Ascending aorta (tissue), 2 donors: ENCODE results near the gene ADPRM. TPM values are rescaled to one million over a fixed set of nuclear protein-coding genes. Genes with fewer than 3 reads are reported as not detected.
"Not testable (repeated sequence)": the region's sequence is repeated elsewhere in the genome, so short reads cannot be mapped to it uniquely, and the experiment has no call there.

ENCODE experiments used
- DNase-seq, 2 donors: peaks; one replicate each; pipeline ENCODE4 v3.0.0-alpha.2; 2019; ENCODE audit warnings: low spot score in 2 of 2
- H3K27ac ChIP-seq, 2 donors: fragments of 200-600 bp; sonication (generic); one replicate each; pipeline ENCODE4 v1.5.1; 2016 to 2017; ENCODE audit warnings: mild to moderate bottlenecking in 1 of 2
- H3K27me3 ChIP-seq: fragments of 200-600 bp; sonication (generic); one replicate; pipeline ENCODE4 v1.5.1; 2017
- H3K36me3 ChIP-seq, 2 donors: fragments of 200-600 bp; sonication (generic); one replicate each; pipeline ENCODE4 v1.5.1; 2016
- H3K4me1 ChIP-seq, 2 donors: fragments of 200-600 bp; sonication (generic); one replicate each; pipeline ENCODE4 v1.5.1; 2016 to 2017; ENCODE audit warnings: mild to moderate bottlenecking in 1 of 2
- H3K4me3 ChIP-seq, 2 donors: fragments of 200-600 bp; sonication (generic); one replicate each; pipeline ENCODE4 v1.5.1; 2016 to 2017; ENCODE audit warnings: mild to moderate bottlenecking in 1 of 2
- H3K9me3 ChIP-seq, 2 donors: fragments of 200-600 bp; sonication (generic); one replicate each; pipeline ENCODE4 v1.5.1; 2016
- CTCF ChIP-seq, 3 experiments: fragments of 200-600 bp in 2 of 3; fragments of 450-650 bp in 1 of 3; sonication (generic) in 2 of 3; IDR thresholded peaks; one replicate each; pipeline ENCODE4 v1.5.1; 2016 to 2019; ENCODE audit warnings: antibody characterized with exemption in 3 of 3, mild to moderate bottlenecking in 1 of 3, moderate library complexity in 1 of 3
- intact Hi-C: fragments of 100-400 bp; cut with DNase I; formaldehyde crosslinking; loops from one replicate; pipeline ENCODE4 v1.15.1; 2023
- total RNA-seq: library from RNA; depleted of rRNA; stranded (reverse); fragments of >200 nt; gene quantifications from one replicate; pipeline ENCODE4 v1.1.0, GENCODE V29; 2016

The ADPRM gene
- total RNA-seq, 1 donor from 2014 or later: not detected

DNA sequence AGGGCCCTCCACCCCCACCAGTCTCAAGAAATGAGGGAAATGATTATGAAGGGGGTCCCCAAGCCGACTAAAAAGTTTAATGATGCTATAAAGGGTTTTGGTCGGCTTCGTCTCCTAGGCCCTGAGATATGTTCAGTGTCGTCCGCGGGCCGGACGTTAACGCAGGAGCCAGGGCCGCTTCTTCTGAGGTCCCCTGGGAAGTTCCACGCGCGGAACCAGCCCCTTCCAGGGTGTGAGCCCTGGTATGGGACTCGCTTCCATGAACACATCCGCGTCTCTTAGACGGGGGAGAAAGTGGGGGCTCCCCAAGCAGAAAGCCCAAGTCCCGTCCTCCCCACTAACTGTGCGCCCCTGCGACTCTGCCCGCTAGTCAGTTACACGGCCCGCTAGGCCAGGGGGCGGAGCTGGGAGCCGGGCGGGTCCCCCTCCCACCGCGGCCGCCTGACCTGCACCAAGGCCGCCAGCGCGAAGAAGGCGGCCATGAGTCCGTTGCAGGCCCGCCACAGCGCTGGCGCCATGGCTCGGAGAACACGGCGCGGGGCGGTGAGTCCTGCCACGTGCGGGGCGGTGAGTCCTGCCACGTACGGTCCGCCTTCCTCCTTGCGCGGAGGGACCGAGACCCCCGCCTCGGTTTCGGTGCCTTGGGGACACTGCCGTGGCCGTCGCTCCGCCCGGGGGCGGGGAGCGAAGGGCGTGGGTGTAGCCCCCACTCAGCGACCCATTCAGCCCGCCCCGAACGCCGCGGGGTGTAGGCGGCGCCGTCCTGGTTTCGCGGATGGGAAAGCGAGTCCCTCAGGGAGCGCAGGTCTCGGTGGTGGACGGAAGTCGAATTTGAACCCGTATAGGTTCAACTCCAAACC, 32.2 kb downstream of the ADPRM start, which contains the start of gene TMEM220:
TSS of gene TMEM220 (minus strand) at position 690 of the 860 bp plus-strand sequence. CDS start at position 518, 172 bp downstream.
- H3K36me3 ChIP-seq: peaks cover 0 to 12% of the 10 kb centered on the region in 2 donors
- H3K4me3 ChIP-seq: peak within 1 kb of the TSS; percentile 54 to 83
- no peaks in the 10 kb centered on the region for H3K27me3 ChIP-seq
- peak; percentile 29 to 90 for DNase-seq
- intact Hi-C loops: loop anchor here (2.0 to 5.0 kb wide), 2 partner anchors 33 to 578 kb away; partner anchors contain the start of genes ADPRM and SCO1
- no peak for TF ChIP-seq CTCF (IDR thresholded peaks at IDR 0.05)
- H3K27ac ChIP-seq: peak within 1 kb of the TSS; percentile 89 to 97
- peaks cover 2 to 3% of the 10 kb centered on the region in 2 donors for H3K4me1 ChIP-seq
- H3K9me3 ChIP-seq: no peaks in the 10 kb centered on the region

GRCh38 chr17:10730247-10730646, 32.9 kb downstream of the ADPRM start:
- intact Hi-C loops, H3K4me1 ChIP-seq, H3K36me3 ChIP-seq, H3K27me3 ChIP-seq, DNase-seq, H3K9me3 ChIP-seq: not testable (repeated sequence)
- peak overlapping the region; percentile 54 to 83 for H3K4me3 ChIP-seq
- H3K27ac ChIP-seq: peak overlapping the region; percentile 89 to 97

DNA sequence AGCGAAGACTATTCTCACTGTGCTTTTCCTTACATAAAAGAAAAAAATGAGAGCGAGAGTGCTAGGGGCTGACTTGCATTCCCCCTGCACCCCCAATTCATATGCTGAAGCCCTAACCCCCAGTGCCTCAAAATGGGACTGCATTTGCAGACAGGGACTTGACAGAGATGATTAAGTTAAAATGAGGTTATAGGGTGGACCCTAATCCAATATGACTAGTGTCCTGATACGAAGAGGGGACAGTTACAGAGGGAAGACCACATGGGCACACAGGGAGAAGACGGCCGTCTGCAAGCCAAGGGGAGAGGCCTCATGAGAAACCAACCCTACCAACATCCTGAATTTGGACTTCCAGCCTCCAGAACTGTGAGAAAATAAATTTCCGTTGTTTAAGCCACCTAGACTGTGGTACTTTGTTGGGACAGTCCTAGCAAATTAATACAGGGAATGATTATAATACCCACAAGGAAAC, 34.0 kb downstream of the ADPRM start:
- Histone ChIP-seq H3K4me3 (peak overlapping the region in 1 of 2 donors; percentile 83), H3K4me1 (peaks cover 2 to 3% of the 10 kb centered on the region in 2 donors), H3K9me3 (no peaks in the 10 kb centered on the region), H3K27ac (peak overlapping the region; percentile 30 to 97), H3K36me3 (no peaks in the 10 kb centered on the region), H3K27me3 (no peaks in the 10 kb centered on the region)
- intact Hi-C loops: no loop called here
- TF ChIP-seq CTCF (IDR thresholded peaks at IDR 0.05): no peak
- no peak for DNase-seq

- H3K36me3 ChIP-seq, intact Hi-C loops, DNase-seq, H3K27ac ChIP-seq, H3K4me1 ChIP-seq, H3K9me3 ChIP-seq, H3K4me3 ChIP-seq, H3K27me3 ChIP-seq: not testable (repeated sequence)
These were observed 34.7 kb downstream of the ADPRM start for GRCh38 chr17:10732121-10732520.

- Histone ChIP-seq H3K4me1 (peaks cover 2 to 3% of the 10 kb centered on the region in 2 donors), H3K4me3 (no peak overlapping the region), H3K27ac (no peak overlapping the region), H3K36me3 (no peaks in the 10 kb centered on the region), H3K9me3 (no peaks in the 10 kb centered on the region), H3K27me3 (no peaks in the 10 kb centered on the region)
- DNase-seq: peak in 1 of 2 donors; percentile 47
- intact Hi-C loops: no loop called here
- no peak for TF ChIP-seq CTCF (IDR thresholded peaks at IDR 0.05)
These were observed 36.3 kb downstream of the ADPRM start for GRCh38 chr17:10733666-10734065.

- Histone ChIP-seq H3K9me3 (no peaks in the 10 kb centered on the region), H3K4me1 (peaks cover 0 to 2% of the 10 kb centered on the region in 2 donors), H3K27me3 (no peaks in the 10 kb centered on the region), H3K4me3 (no peak overlapping the region), H3K27ac (no peak overlapping the region), H3K36me3 (no peaks in the 10 kb centered on the region)
- DNase-seq: peak in 1 of 2 donors; percentile 46
- no peak for TF ChIP-seq CTCF (IDR thresholded peaks at IDR 0.05)
- intact Hi-C loops: no loop called here
These were observed 37.9 kb downstream of the ADPRM start for GRCh38 chr17:10735251-10735650.
